GM12873 (cell line): ENCODE results near the gene PHF5A.

Source experiments
- TF ChIP-seq, protein P1 (sequence below): IDR thresholded peaks from 2 replicates; pipeline ENCODE4 v1.5.1; 2012; ENCODE audit warnings: low read depth, mild to moderate bottlenecking, moderate library complexity, low read length, control low read depth; ENCODE audit not compliant: insufficient read depth; ENCODE audit errors: missing control alignments

PHF5A gene, protein sequence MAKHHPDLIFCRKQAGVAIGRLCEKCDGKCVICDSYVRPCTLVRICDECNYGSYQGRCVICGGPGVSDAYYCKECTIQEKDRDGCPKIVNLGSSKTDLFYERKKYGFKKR

DNA sequence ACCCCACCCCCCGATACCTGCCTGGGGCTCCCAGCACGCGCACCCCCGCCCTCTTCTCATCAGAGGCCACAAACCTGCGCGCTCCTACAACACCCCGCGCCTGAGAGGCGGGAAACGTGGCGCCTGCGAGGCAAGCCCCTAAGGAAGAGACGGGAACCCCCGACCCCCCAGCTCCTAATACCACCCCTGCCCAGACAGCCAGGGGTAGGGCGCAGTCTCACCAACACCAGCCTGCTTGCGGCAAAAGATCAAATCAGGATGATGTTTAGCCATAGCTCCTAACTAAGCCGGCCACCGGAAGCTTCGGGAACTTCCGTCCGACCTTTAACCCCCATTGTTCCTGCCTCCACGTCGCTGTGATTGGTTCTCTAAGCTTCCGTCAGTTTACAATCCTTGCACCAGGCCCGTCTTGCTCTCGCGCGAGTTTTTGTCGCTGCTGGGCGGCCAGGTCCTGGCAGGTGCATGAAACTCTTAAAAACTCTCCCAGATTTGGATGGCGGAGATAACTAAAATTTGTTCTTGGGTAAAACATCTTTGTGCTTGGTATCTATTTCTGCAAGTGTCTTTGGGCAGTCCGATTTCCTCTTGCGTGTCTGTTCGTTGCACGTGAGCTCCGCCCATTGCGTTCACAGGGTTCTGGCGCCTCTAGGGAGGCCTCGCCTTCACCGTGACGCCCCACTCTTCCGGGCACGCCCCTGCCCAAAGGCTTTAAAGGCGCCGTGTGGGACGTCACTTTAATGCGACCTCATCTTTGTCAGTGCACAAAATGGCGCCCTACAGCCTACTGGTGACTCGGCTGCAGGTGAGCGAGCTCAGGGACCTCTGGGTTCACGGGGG is at the start of gene PHF5A, which contains the start of gene ACO2:
Gene PHF5A (minus strand): TSS at position 312 of the 837 bp plus-strand sequence. CDS start 39 bp downstream, at position 273.
Gene ACO2 (plus strand): TSS at position 737 of the 837 bp plus-strand sequence. CDS start 30 bp downstream, at position 767.
- TF ChIP-seq, protein P1, sequence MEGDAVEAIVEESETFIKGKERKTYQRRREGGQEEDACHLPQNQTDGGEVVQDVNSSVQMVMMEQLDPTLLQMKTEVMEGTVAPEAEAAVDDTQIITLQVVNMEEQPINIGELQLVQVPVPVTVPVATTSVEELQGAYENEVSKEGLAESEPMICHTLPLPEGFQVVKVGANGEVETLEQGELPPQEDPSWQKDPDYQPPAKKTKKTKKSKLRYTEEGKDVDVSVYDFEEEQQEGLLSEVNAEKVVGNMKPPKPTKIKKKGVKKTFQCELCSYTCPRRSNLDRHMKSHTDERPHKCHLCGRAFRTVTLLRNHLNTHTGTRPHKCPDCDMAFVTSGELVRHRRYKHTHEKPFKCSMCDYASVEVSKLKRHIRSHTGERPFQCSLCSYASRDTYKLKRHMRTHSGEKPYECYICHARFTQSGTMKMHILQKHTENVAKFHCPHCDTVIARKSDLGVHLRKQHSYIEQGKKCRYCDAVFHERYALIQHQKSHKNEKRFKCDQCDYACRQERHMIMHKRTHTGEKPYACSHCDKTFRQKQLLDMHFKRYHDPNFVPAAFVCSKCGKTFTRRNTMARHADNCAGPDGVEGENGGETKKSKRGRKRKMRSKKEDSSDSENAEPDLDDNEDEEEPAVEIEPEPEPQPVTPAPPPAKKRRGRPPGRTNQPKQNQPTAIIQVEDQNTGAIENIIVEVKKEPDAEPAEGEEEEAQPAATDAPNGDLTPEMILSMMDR: no peak

DNA sequence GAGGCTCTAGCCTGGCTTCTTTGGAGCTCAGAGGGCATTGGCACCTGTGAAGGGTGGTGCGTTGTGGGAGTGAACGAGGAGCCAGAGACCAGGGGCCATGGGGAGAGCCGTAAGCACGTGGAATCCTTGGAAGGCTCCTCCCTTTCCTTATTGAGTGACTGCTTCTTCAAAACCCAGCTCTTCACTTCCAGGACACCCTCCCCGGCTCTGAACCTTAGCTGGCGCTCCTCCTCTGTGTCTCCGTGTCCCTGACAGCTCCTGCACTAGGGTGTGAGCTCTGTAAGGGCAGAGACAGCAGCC is 49.5 kb upstream of the PHF5A start:
- TF ChIP-seq, protein P1: no peak

DNA sequence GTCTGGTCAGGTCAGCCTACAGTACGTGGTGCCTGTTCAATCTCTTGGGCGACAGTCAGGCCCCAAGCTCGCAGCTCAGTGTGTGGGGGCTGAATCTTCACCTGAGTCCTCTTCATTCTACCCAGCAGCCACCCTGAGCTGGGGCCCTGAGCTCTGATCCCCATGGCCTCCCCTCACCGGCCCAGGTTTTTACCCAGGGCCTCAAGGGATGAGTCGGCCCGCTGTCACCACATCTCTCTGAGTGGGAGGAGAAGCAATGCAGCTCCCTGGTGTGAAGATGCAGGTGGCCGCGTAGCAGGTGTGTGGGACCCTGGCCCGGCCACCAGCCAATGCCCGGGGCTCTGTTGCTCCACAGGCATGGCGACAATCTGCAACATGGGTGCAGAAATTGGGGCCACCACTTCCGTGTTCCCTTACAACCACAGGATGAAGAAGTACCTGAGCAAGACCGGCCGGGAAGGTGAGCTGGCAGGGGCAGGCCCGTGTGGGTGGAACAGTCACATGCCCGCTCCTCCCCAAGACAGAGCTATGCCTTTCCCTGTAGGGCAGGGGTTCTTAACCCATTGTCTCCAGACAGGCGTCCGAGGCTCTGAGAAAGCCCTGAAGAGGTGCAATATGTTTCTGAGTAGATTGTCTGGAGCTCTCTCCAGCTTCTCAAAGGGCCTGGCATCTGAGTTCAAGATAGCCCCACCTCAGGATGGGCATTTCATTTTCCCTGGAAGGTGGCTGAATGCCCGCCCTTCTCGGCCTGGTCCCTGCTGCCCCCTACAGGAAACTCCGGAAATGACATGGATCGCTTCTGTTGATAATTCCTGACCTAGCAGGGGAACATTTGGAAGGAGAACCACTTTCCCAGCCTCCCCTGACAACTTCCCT is 48.9 kb upstream of the PHF5A start:
- TF ChIP-seq, protein P1: peak; percentile 79

DNA sequence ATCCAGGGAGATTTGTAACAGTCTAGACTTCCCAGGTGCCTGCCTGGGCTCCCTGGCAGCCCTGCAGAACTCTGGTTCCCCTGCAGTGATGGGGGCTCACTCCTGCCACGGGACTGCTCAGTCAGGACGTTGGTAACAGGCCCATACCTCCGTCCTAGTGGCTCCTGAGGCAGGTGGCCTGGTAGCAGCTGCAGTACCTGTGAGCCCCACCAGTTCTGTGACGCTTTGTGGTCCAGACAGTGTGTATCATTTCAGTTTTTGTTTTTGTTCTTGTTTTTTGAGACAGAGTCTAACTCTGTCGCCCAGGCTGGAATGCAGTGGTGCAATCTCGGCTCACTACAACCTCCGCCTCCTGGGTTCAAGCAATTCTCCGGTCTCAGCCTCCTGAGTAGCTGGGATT is 48.0 kb upstream of the PHF5A start:
- TF ChIP-seq, protein P1: peak; percentile 8

DNA sequence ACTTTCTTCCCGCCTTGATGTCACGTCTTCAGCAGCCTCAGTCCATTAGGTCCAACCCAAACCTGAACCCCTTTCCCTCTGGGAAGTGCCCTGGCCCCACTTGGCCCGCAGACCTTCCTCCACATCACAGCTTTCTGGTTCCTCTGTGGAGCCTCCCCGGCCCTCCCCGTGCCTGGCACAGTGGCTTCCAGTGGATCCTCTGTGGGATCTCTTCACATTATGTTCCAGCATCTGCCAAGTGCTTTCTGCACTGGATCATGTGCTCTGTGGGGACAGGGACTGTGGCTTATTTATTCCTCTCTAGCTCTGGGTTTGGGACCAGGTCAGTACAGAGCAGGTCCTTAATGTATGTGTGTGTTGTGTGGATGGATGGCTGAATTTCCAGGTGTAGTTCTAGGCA is 44.9 kb upstream of the PHF5A start:
- TF ChIP-seq, protein P1: no peak

DNA sequence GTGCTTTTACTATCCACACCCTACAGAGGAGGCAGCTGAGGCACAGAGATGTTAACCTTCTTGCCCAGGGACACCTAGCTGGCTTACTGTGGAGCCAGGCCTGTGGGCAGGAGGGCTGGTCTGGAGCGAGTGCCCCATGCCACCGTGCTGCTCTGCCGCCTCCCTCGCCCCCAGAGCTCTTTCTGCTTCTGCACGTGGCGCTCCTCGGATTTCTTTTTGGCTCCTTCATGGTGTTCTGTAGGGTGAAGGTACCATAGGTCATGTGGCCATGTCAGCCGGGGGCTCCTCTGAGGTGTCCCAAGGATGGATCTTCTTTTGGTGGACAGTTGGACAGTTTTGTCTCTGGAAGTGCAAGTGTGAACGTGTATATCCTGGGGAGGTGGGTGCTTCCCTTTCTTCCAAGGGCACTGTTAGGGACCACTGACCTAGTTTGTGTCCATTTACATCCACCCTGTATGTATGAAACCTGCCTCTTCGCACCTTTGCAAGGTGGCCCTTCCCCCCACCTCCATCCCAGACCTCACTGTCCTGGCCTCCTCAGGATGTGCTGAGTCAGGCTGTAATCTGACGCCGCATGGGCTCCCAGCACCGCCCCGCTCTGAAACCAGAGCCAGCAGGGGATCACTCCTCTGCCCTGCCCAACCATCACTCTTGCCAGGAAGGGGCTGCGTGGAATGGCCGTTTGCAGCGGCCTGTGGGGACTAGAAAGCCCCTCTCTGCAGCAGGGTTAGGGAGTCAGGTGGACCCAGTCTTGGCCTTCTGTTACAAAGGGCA is 44.1 kb upstream of the PHF5A start:
- TF ChIP-seq, protein P1: no peak

DNA sequence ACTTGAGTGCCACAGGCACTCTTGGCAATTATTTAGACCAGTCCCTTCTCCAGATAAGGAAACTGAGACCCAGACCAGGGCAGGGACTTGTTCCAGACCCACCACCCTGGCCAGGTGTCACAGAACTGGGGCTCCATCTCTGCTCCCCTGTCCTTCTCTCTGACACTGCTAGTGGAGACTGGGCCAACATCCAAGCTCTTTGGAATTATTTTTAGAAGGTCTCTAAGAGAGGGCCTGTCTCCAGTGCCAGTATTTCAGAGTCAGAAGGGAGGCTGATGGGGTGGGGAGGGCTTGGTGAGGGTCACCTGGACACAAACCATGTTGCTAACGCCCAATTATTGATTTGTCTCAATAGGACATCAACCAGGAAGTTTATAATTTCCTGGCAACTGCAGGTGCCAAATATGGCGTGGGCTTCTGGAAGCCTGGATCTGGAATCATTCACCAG is 43.1 kb upstream of the PHF5A start:
- TF ChIP-seq, protein P1: no peak
